Raji (cell line): Measurements from ENCODE around the gene ABCC12.

Experiments
- POLR2A ChIP-seq: IDR thresholded peaks from 2 replicates; pipeline ENCODE4 v1.6.1; 2011; ENCODE audit warnings: low read depth, low read length, control low read depth; ENCODE audit not compliant: insufficient read depth

ABCC12 gene

DNA sequence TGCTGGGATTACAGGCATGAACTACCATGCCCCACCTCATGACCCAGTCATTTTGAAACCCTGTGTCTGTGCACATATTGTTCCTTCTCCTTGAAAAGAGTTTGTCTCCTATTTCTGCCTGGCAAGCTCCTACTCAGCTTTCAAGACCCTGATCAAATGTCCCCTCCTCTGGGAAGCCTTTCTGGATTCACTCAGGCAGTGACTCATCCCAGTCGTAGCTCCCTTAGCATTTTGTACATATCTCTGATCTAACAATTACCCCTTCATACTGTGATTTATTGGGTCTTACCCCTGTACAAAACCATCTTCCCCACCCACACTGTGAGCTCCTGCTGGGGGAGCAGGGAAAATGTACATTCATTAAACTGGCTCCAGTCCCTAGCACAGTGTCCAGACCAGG, 18.1 kb upstream of the ABCC12 start:
- no peak for TF ChIP-seq POLR2A

GRCh38 chr16:48172682-48173081, 16.9 kb upstream of the ABCC12 start:
- no peak for TF ChIP-seq POLR2A

DNA sequence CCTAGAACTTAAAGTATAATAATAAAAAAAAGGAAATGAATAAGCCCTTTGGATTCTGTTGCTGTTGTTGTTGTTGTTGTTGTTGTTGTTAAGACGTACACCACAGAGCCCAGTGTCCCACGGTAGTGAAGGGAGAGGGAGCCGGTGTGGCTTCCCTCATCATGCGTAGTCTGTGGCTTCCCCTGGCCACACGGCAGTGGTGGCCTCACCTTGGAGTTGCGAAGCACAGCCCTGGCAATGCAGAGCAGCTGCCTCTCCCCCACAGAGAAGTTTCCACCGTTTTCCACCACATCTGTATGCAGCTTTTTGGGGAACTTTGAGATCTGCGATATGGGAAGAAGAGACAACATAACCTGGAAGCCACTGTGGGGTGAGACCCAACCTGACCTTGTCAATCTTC, 14.1 kb upstream of the ABCC12 start:
- TF ChIP-seq POLR2A: no peak

GRCh38 chr16:48168075-48168474, 12.3 kb upstream of the ABCC12 start:
- TF ChIP-seq POLR2A: no peak

GRCh38 chr16:48165961-48166578, 10.3 kb upstream of the ABCC12 start:
- TF ChIP-seq POLR2A: no peak

- no peak for TF ChIP-seq POLR2A
Measured at GRCh38 chr16:48164907-48165715, 9.3 kb upstream of the ABCC12 start.

GRCh38 chr16:48162839-48163410, 7.1 kb upstream of the ABCC12 start:
- TF ChIP-seq POLR2A: no peak

DNA sequence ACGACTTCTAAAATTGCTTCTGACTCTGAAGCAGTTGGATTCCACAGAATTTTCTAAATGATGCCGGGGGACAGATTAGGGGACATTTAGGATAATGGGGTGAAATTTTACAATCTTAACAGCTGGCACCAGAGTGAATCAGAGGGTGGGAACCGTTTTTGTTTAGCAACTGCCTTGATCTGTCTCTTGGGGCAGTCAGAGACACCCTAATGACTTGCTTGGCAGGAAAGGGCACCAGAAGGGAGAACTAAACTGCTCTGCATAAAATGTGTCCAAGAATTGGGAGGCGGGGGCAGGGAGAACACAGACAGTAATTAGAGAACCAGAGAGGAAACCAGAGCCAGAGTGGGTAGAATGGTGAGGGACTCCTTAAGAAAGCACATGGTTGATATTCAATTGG, 6.1 kb upstream of the ABCC12 start:
- TF ChIP-seq POLR2A: no peak

DNA sequence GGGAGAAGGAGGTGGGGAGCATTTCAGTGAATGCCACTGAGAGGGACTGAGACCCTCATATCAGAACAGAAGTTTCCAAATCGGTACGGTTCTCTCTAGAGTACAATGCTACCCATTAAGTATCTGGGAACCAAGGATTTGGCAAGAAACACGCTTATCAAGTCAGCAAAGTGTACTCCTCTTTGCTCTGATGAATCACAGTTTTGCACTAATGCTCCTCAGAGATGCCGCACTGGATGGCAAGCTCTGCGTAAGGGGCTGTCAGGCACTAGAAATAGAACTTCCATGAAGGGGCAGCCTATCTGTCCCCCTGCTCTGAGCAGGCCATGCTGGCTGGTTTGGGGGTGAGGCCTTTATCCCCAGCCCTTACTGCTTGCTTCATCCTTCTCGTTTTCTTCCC, 4.8 kb upstream of the ABCC12 start:
- TF ChIP-seq POLR2A: no peak

GRCh38 chr16:48158296-48158695, 2.5 kb upstream of the ABCC12 start:
- no peak for TF ChIP-seq POLR2A

GRCh38 chr16:48157794-48158193, 2.0 kb upstream of the ABCC12 start:
- no peak for TF ChIP-seq POLR2A

GRCh38 chr16:48157302-48157701, 1.5 kb upstream of the ABCC12 start:
- no peak for TF ChIP-seq POLR2A

DNA sequence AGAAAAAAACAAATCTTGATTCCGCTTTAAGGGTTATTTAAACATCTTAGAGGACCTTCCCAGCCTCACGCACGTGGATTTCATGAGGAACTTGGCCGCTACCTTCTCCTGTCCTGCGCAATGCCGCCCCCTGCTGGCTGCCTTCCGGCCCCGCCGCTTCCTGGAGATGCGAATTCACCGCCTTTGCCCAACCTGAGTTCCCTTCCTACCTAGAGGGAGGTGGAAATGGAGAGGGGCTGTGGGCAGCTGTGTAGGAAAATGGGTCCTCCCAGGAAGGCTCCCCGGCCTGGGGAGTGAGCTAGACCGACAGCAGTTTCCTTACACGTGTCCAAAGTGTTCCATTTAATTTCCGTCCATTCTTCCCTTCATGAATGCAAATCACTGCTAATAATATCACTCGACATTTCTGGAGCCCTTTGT, 1.0 kb upstream of the ABCC12 start:
- no peak for TF ChIP-seq POLR2A

DNA sequence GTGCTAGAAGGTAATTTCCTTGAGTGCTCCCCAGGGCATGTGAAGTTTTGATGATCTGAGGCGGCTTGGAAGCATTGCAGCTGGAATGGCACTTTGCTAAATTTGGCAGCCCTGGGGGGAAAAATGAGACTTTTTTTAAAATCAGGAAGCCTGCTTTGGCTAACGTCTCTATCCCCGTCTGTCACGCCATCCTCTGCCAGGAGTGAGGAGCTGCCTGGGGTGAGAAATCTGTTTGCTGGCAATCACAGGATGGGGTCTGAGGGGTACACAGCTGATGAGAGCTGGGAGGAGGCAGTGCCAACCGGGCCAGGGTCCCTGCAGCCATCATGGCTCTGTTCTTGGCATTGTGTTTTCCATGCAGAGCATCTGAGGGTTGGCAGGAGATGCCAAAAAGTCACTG, 2.0 kb downstream of the ABCC12 start:
- TF ChIP-seq POLR2A: no peak

DNA sequence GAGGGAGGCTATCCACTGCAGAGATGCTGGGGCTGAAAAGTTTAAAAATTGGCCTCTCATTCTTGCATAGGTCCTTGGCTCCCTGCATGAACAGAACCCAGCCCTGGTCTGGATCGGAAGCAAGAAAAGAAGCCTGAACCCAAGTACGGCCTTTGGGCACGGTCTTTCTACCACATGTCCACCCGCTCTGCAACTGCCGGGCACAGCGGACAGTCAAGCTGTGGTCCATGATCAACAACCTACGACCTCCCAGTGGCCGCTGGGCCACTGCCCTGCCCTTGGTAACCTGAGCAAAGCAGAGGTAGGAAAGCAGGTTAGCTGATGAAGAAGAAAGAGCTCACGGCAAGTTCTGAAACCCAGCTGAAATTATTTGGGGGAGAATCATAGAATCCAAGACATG, 3.6 kb downstream of the ABCC12 start:
- no peak for TF ChIP-seq POLR2A

DNA sequence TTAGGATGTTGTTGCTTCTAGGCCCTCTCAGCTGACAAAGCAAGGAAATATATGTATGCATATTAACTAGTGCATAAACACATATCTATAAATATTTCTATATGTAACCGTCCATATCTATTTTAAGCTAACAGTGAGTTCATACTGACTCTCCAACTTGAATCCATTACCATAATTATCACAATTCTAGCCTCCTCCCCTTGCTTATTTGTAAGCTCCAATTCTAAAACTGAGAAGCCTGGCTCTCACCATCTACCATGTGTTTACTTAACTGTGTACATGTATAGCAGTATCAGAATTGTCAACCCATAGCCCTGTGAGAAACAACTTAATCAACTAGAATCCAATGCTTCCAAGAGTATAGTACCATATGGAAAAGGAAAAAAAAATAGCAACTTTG, 5.1 kb downstream of the ABCC12 start:
- no peak for TF ChIP-seq POLR2A

GRCh38 chr16:48146710-48147109, 9.1 kb downstream of the ABCC12 start:
- TF ChIP-seq POLR2A: no peak

GRCh38 chr16:48146131-48146530, 9.7 kb downstream of the ABCC12 start:
- no peak for TF ChIP-seq POLR2A
